Measurements from ENCODE around the gene CTAGE8.
"Not testable (repeated sequence)": the region's sequence is repeated elsewhere in the genome, so short reads cannot be mapped to it uniquely, and the experiment has no call there.

The CTAGE8 gene, protein sequence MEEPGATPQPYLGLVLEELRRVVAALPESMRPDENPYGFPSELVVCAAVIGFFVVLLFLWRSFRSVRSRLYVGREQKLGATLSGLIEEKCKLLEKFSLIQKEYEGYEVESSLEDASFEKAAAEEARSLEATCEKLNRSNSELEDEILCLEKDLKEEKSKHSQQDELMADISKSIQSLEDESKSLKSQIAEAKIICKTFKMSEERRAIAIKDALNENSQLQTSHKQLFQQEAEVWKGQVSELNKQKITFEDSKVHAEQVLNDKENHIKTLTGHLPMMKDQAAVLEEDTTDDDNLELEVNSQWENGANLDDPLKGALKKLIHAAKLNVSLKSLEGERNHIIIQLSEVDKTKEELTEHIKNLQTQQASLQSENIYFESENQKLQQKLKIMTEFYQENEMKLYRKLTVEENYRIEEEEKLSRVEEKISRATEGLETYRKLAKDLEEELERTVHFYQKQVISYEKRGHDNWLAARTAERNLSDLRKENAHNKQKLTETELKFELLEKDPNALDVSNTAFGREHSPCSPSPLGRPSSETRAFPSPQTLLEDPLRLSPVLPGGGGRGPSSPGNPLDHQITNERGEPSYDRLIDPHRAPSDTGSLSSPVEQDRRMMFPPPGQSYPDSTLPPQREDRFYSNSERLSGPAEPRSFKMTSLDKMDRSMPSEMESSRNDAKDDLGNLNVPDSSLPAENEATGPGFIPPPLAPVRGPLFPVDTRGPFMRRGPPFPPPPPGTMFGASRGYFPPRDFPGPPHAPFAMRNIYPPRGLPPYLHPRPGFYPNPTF

DNA sequence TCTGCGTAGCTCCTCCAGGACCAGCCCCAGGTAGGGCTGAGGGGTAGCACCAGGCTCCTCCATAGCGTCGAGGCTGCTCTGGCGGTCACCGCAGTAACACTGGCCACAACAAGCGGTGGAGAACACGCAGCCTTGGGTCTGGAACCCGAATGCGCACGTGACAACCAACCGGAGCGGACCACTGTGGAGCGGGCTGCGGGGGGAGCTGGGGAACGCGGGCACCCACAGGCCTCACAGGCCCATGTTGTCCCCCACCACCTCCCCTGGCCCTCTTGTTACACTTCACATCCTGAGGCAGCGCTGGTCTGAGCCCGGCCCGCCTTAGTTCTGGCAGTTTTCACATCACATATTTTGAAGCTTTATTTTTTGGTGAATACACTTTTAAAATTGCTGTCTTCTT is at the start of gene CTAGE8:
Gene CTAGE8 (minus strand): TSS at position 101 of the 400 bp plus-strand sequence. CDS start 38 bp downstream, at position 63.
- intact Hi-C loops (cut with DNase I; ENCODE audit: low total_unique reads); H3K4me3 ChIP-seq; H3K27me3 ChIP-seq: not testable (repeated sequence)

DNA sequence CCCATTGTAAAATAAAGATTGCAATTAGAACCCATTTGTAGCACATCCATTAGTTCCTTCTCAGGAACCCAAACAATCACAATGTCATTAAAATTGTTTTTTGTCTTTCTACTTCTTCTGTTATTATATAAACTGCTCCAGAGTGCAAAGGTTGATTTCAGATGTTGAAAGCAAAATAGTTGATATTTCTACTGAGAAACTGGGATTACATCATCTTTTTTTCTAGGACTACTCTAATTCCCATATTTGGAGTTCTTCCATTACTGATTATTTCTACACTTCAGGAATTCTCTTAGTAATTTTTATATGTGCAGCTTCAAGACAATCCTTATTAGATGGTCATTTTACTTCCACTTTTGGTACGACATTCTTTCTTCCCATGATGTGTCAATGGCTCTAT is 48.4 kb upstream of the CTAGE8 start:
- H3K9me3 ChIP-seq; H3K4me1 ChIP-seq; H3K27me3 ChIP-seq; intact Hi-C loops (cut with DNase I; ENCODE audit: low total_unique reads); H3K27ac ChIP-seq; H3K36me3 ChIP-seq; H3K4me3 ChIP-seq; DNase-seq: not testable (repeated sequence)

More for the DNA sequence above, at the start of gene CTAGE8:
- H3K9me3 ChIP-seq, H3K4me1 ChIP-seq, H3K36me3 ChIP-seq, DNase-seq, H3K27ac ChIP-seq: not testable (repeated sequence)

GRCh38 chr7:144311872-144312469 is 42.9 kb upstream of the CTAGE8 start, which contains the start of gene OR2A1:
Gene OR2A1 (plus strand): TSS chr7:144312419. CDS start chr7:144318125, 5,706 bp downstream.
- H3K27me3 ChIP-seq; H3K4me3 ChIP-seq; H3K27ac ChIP-seq; H3K9me3 ChIP-seq; intact Hi-C loops (cut with DNase I; ENCODE audit: low total_unique reads); H3K36me3 ChIP-seq; H3K4me1 ChIP-seq; DNase-seq: not testable (repeated sequence)

DNA sequence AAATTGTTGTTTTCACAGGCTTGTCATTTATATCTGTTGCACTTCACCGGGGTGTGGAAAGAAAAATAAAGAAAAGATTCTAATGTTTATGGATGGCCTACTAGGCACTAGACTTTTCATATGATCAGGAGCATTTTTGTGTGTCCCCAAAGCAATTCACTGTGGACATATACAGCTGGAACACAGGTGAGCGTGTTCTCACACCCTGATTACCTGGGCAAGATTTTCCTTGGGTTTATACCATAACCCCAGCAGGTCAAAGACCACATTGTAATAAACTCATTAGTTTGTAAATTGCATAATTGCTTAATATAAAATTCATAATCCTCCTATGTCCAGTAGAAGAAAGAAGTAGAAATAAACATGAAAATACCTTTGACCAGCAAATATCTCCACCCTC is 42.1 kb upstream of the CTAGE8 start:
- not testable (repeated sequence) for H3K27me3 ChIP-seq, H3K36me3 ChIP-seq

DNA sequence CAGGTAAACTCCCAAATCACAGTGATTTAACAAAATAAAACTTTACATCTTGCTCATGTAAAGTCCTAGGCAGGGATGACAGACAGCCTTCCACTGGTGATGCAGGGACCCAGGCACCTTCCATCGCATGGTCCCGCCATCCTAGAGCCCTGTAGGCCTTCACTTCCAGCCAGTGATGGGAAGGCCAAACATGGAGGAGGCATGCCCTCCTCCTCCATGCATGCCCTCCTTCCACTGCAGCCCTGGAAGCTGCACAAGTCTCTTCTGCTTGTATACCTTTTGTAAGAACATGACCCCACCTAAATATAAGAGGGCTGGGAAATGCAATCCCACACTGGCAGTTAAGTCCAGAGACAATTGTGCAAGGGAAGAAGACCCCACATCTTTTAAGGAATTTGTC is 40.6 kb upstream of the CTAGE8 start:
- intact Hi-C loops (cut with DNase I; ENCODE audit: low total_unique reads); H3K27ac ChIP-seq; H3K27me3 ChIP-seq; H3K36me3 ChIP-seq; H3K9me3 ChIP-seq; H3K4me3 ChIP-seq; DNase-seq; H3K4me1 ChIP-seq: not testable (repeated sequence)

More for the DNA sequence above, 42.1 kb upstream of the CTAGE8 start:
- H3K27ac ChIP-seq; H3K4me1 ChIP-seq; intact Hi-C loops (cut with DNase I; ENCODE audit: low total_unique reads); H3K4me3 ChIP-seq; H3K9me3 ChIP-seq; DNase-seq: not testable (repeated sequence)

DNA sequence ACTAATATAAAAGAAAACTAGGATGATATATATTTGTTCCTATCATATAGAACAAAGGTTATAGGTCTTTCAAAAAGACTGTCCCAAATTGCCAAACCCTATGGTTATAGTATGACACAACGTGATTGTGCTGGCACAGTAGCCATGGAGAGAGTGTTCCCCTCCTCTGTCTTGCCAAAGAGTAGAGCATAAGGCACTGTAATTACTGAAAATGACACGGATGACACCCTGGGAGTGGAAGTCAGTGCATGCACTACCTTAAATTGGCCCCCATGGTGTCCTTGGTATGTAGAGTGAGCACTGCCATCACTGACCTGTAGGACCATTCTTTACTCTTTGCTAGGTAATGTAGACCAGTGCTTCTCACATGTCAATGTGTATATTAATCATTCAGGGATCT is 36.1 kb upstream of the CTAGE8 start:
- H3K27ac ChIP-seq; DNase-seq; H3K9me3 ChIP-seq; H3K4me3 ChIP-seq; H3K36me3 ChIP-seq; H3K4me1 ChIP-seq; intact Hi-C loops (cut with DNase I; ENCODE audit: low total_unique reads); H3K27me3 ChIP-seq: not testable (repeated sequence)

GRCh38 chr7:144303607-144304006 is 34.5 kb upstream of the CTAGE8 start:
- H3K4me3 ChIP-seq; H3K4me1 ChIP-seq; H3K27ac ChIP-seq; DNase-seq; H3K36me3 ChIP-seq; H3K27me3 ChIP-seq; intact Hi-C loops (cut with DNase I; ENCODE audit: low total_unique reads); H3K9me3 ChIP-seq: not testable (repeated sequence)

DNA sequence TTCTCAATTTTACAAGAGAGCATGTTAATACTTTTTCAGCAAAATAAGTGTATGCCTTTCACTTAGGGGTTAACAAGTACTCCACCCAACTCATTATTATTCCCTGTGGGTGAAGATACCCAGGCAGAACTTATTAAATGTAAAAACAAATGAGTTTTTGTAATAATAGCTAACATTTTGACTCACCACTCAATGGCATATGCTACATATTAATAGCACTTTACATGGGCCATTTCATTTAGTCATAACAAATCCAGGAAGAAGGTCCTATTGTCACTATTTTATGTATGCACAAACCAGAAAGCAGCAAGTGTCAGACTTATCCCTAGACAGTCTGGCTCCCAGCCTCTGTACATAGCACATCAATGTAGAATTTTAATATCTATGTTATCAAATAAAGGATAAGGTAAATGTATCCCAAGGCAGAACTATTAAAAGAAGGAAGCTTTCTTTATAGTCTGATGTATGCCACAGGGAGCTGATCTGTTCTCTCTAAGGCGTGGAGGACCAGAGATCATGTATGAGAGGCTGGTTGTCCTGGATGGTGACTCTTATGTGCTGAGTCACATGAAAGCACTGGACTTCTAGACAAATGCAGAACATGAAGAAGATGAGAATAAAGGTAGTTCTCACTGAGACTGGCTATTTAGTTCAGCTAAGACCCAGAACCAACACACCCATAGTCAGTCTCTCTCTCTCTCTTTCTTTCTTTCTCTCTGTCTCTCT is 33.7 kb upstream of the CTAGE8 start:
- H3K4me1 ChIP-seq; H3K27ac ChIP-seq; H3K27me3 ChIP-seq; H3K9me3 ChIP-seq; H3K4me3 ChIP-seq; DNase-seq; intact Hi-C loops (cut with DNase I; ENCODE audit: low total_unique reads); H3K36me3 ChIP-seq: not testable (repeated sequence)

GRCh38 chr7:144293794-144294499 is 24.9 kb upstream of the CTAGE8 start:
- H3K27ac ChIP-seq; intact Hi-C loops (cut with DNase I; ENCODE audit: low total_unique reads); H3K4me1 ChIP-seq; H3K27me3 ChIP-seq; H3K9me3 ChIP-seq; DNase-seq; H3K36me3 ChIP-seq; H3K4me3 ChIP-seq: not testable (repeated sequence)

DNA sequence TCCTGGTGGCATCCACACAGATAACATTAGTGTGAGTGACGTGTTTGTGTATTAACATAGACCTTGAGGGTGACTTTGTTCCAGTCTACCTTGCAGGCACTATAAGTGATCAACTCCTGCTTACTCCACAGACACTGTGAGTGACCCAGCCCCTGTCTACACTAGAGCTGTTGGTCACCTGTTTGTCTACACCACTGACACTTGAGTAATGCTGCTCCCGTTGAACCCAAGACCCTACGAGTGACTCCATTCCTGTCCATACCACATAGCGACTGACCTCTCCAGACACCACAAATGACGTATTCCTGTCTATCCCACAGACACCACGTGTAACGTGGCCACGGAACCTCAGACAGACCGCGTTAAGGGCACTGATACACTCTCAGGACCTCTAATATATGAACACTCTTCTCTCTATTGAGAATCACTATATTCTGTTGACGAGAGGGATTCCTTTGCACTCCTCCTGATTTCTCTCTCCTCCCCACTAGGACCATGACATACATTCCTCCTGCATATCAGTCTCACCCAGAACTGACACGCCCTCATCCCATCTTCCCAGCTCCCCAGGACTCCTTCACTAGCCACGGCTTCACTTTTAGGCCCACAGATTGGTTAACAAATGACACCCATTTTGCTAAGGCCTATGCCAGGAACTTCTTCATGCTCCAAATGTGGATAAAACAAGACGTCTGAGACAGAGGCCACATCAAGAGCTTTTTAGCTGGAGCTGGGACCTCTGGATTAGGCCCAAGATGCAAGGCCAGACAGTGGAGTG is 23.5 kb upstream of the CTAGE8 start:
- H3K27ac ChIP-seq; H3K4me1 ChIP-seq; H3K9me3 ChIP-seq; H3K4me3 ChIP-seq; H3K27me3 ChIP-seq; H3K36me3 ChIP-seq; intact Hi-C loops (cut with DNase I; ENCODE audit: low total_unique reads); DNase-seq: not testable (repeated sequence)

GRCh38 chr7:144291607-144292006 is 22.5 kb upstream of the CTAGE8 start:
- H3K4me3 ChIP-seq; H3K4me1 ChIP-seq; H3K27me3 ChIP-seq; intact Hi-C loops (cut with DNase I; ENCODE audit: low total_unique reads); H3K36me3 ChIP-seq; H3K9me3 ChIP-seq; DNase-seq; H3K27ac ChIP-seq: not testable (repeated sequence)

- intact Hi-C loops (cut with DNase I; ENCODE audit: low total_unique reads); DNase-seq; H3K4me1 ChIP-seq; H3K4me3 ChIP-seq; H3K27ac ChIP-seq; H3K27me3 ChIP-seq; H3K9me3 ChIP-seq; H3K36me3 ChIP-seq: not testable (repeated sequence)
Measured at GRCh38 chr7:144287171-144287784, 18.2 kb upstream of the CTAGE8 start.

All from tibial artery (tissue), 4 donors.